ENCODE data around the gene PPDPF. TPM values are rescaled to one million over a fixed set of nuclear protein-coding genes. Genes with fewer than 3 reads are reported as not detected.

PPDPF gene
- total and polyA plus RNA-seq, 2 of the 8 experiments (the other 6 are each of a cell fraction or from before 2014, with no cell fraction given), result 30.5 to 138 TPM

GRCh38 chr20:63509088-63509564, 11.4 kb upstream of the PPDPF start (continued):
- TF ChIP-seq CHD7 (IDR thresholded peaks at IDR 0.05; ENCODE audit: insufficient replicate concordance, low read length) (no peak), EP300 (IDR thresholded peaks at IDR 0.05; ENCODE audit: borderline replicate concordance in 1 of 2, low read depth in 2 of 2, low read length in 2 of 2) (no peak), RNF2 (IDR thresholded peaks at IDR 0.05; ENCODE audit: borderline replicate concordance, low read depth, low read length, missing control alignments, poor library complexity, severe bottlenecking) (no peak), SUZ12 (IDR thresholded peaks at IDR 0.05; ENCODE audit: low read length) (no peak)

All from H1 (cell line).